K562 (cell line): Measurements from ENCODE around the gene GFOD2. TPM values are rescaled to one million over a fixed set of nuclear protein-coding genes. Genes with fewer than 3 reads are reported as not detected.

ENCODE experiments used
- DMBX1 ChIP-seq: fragments of 250-450 bp; sonication (Bioruptor Pico); IDR thresholded peaks from 2 replicates; pipeline ENCODE4 v1.8.0; 2022; ENCODE audit warnings: inconsistent platforms, mild to moderate bottlenecking, moderate library complexity, borderline replicate concordance
- ZFP36 ChIP-seq: fragments of 150-350 bp; IDR thresholded peaks from 2 replicates; pipeline ENCODE4 v1.6.1; 2018; ENCODE audit warnings: low read length, low read depth; ENCODE audit not compliant: partially characterized antibody
- polyA plus RNA-seq, 8 experiments: library from polyadenylated mRNA; depleted of rRNA in 4 of 8; stranded (reverse) in 5 of 8; unstranded in 3 of 8; fragments of >200 nt; fragmentation: Nextera tagmentation in 2 of 8; fragmentation: Illumina TruSeq in 1 of 8; extraction: Ambion mirVana in 2 of 8; extraction: Trizol in 1 of 8; gene quantifications; 2 replicates each; pipeline versions ENCODE4 v1.2.1 to v1.2.3, GENCODE V29; 2011 to 2014; ENCODE audit warnings: inconsistent platforms in 1 of 8, missing spikeins in 1 of 8
- total RNA-seq, 7 experiments: library from RNA; depleted of rRNA in 6 of 7; stranded (reverse); fragments of >200 nt in 6 of 7; fragmentation: Illumina TruSeq in 2 of 7; extraction: Trizol in 2 of 7; gene quantifications; 2 replicates each; pipeline versions ENCODE4 v1.2.1 to v1.2.3, GENCODE V29; 2011 to 2021; ENCODE audit warnings: low replicate concordance in 1 of 7
- TF ChIP-seq, protein P1 (sequence below): fragments of 450-650 bp; IDR thresholded peaks from 2 replicates; pipeline ENCODE4 v1.6.1; 2016; ENCODE audit warnings: mild to moderate bottlenecking, moderate library complexity
- TF ChIP-seq, protein P2 (sequence below): sonication (generic); formaldehyde crosslinking; IDR thresholded peaks from 2 replicates; pipeline ENCODE4 v1.8.0; 2022; ENCODE audit warnings: mild to moderate bottlenecking, missing genetic modification reagents

GFOD2 gene
- total and polyA plus RNA-seq, 9 of the 15 experiments (the other 6 are each of a cell fraction or from before 2014, with no cell fraction given), result 1.9 to 15.8 (median 11.1) TPM

DNA sequence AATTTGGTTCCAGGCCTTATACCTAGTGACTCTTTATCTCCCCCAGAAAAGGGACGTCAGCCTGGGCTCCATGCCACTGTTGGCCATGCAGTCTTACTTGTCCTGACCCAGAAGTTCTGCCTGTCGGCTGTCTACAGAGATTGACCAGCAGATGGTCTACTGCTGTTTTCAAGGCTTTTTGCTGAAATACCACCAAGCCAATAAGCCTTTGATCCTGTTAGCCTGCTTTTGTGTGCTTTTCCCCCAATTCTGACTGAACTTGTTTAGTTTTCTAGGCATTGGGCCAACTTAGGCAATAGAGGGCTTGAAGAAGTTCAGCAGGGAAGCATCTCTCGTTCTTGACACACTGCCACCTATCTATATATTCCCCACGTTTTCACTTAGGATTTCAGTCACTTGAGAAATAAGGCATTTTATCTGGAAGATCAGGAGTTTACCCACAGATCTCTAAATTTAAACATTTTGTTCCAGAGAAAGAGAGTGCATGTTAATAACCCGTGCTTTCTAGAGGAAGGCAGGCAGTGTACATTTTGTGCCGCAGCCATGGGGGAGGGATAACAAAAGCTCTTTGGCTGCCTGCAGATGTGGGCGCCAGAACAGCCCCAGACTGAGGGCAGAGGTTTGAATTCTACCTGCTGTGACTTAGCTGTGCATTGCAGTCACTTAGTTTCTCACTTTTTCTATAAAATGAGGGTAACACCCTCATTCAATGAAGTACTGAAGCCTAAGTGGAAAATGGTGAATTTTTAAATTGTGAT lies 86.5 kb downstream of the GFOD2 start (continued):
- TF ChIP-seq, protein P1, sequence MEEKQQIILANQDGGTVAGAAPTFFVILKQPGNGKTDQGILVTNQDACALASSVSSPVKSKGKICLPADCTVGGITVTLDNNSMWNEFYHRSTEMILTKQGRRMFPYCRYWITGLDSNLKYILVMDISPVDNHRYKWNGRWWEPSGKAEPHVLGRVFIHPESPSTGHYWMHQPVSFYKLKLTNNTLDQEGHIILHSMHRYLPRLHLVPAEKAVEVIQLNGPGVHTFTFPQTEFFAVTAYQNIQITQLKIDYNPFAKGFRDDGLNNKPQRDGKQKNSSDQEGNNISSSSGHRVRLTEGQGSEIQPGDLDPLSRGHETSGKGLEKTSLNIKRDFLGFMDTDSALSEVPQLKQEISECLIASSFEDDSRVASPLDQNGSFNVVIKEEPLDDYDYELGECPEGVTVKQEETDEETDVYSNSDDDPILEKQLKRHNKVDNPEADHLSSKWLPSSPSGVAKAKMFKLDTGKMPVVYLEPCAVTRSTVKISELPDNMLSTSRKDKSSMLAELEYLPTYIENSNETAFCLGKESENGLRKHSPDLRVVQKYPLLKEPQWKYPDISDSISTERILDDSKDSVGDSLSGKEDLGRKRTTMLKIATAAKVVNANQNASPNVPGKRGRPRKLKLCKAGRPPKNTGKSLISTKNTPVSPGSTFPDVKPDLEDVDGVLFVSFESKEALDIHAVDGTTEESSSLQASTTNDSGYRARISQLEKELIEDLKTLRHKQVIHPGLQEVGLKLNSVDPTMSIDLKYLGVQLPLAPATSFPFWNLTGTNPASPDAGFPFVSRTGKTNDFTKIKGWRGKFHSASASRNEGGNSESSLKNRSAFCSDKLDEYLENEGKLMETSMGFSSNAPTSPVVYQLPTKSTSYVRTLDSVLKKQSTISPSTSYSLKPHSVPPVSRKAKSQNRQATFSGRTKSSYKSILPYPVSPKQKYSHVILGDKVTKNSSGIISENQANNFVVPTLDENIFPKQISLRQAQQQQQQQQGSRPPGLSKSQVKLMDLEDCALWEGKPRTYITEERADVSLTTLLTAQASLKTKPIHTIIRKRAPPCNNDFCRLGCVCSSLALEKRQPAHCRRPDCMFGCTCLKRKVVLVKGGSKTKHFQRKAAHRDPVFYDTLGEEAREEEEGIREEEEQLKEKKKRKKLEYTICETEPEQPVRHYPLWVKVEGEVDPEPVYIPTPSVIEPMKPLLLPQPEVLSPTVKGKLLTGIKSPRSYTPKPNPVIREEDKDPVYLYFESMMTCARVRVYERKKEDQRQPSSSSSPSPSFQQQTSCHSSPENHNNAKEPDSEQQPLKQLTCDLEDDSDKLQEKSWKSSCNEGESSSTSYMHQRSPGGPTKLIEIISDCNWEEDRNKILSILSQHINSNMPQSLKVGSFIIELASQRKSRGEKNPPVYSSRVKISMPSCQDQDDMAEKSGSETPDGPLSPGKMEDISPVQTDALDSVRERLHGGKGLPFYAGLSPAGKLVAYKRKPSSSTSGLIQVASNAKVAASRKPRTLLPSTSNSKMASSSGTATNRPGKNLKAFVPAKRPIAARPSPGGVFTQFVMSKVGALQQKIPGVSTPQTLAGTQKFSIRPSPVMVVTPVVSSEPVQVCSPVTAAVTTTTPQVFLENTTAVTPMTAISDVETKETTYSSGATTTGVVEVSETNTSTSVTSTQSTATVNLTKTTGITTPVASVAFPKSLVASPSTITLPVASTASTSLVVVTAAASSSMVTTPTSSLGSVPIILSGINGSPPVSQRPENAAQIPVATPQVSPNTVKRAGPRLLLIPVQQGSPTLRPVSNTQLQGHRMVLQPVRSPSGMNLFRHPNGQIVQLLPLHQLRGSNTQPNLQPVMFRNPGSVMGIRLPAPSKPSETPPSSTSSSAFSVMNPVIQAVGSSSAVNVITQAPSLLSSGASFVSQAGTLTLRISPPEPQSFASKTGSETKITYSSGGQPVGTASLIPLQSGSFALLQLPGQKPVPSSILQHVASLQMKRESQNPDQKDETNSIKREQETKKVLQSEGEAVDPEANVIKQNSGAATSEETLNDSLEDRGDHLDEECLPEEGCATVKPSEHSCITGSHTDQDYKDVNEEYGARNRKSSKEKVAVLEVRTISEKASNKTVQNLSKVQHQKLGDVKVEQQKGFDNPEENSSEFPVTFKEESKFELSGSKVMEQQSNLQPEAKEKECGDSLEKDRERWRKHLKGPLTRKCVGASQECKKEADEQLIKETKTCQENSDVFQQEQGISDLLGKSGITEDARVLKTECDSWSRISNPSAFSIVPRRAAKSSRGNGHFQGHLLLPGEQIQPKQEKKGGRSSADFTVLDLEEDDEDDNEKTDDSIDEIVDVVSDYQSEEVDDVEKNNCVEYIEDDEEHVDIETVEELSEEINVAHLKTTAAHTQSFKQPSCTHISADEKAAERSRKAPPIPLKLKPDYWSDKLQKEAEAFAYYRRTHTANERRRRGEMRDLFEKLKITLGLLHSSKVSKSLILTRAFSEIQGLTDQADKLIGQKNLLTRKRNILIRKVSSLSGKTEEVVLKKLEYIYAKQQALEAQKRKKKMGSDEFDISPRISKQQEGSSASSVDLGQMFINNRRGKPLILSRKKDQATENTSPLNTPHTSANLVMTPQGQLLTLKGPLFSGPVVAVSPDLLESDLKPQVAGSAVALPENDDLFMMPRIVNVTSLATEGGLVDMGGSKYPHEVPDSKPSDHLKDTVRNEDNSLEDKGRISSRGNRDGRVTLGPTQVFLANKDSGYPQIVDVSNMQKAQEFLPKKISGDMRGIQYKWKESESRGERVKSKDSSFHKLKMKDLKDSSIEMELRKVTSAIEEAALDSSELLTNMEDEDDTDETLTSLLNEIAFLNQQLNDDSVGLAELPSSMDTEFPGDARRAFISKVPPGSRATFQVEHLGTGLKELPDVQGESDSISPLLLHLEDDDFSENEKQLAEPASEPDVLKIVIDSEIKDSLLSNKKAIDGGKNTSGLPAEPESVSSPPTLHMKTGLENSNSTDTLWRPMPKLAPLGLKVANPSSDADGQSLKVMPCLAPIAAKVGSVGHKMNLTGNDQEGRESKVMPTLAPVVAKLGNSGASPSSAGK, result no peak
- no peak for TF ChIP-seq ZFP36
- TF ChIP-seq DMBX1 (CRISPR knock-in tag), result no peak
- TF ChIP-seq, protein P2, sequence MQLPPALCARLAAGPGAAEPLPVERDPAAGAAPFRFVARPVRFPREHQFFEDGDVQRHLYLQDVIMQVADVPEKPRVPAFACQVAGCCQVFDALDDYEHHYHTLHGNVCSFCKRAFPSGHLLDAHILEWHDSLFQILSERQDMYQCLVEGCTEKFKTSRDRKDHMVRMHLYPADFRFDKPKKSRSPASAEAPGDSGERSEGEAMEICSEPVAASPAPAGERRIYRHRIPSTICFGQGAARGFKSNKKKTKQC (CRISPR knock-in tag), result no peak
- TF ChIP-seq, all 486 proteins: peak for 0
